ENCODE results near the gene NAXE.
"Not testable (repeated sequence)": the region's sequence is repeated elsewhere in the genome, so short reads cannot be mapped to it uniquely, and the experiment has no call there.

The NAXE gene

GRCh38 chr1:156627313-156627880 is 35.8 kb downstream of the NAXE start:
- Histone ChIP-seq H3K36me3 (ENCODE audit: insufficient read depth, low read length) (no peaks in the 10 kb centered on the region), H4K20me1 (ENCODE audit: insufficient read depth, low read length) (no peaks in the 10 kb centered on the region), H3K79me2 (ENCODE audit: insufficient read depth, low read length) (no peaks in the 10 kb centered on the region), H3K9me3 (ENCODE audit: insufficient read depth, low read length, severe bottlenecking) (no peaks in the 10 kb centered on the region), H3K27me3 (ENCODE audit: insufficient read depth, low read length, poor library complexity) (no peaks in the 10 kb centered on the region), H3K4me3 (ENCODE audit: low read depth in 1 of 2, low read length in 2 of 2) (no peak overlapping the region), H3K4me1 (ENCODE audit: insufficient read depth, low read length) (no peaks in the 10 kb centered on the region), H3K4me2 (ENCODE audit: insufficient read depth, low read length) (no peak overlapping the region), H3K9ac (ENCODE audit: low read depth, low read length) (no peak overlapping the region), H2AFZ (ENCODE audit: low read depth, low read length) (no peak overlapping the region), H3K27ac (ENCODE audit: low read length) (no peak overlapping the region)
- ATAC-seq (ENCODE audit: insufficient read depth, low read depth): peak; percentile 70
- peak; percentile 83 for TF ChIP-seq CTCF (IDR thresholded peaks at IDR 0.05; ENCODE audit: borderline replicate concordance, extremely low read depth, low read length, poor library complexity, severe bottlenecking)
- TF ChIP-seq EZH2 (IDR thresholded peaks at IDR 0.05; ENCODE audit: borderline replicate concordance, low read depth, low read length, severe bottlenecking): no peak
- peak; percentile 50 for DNase-seq

- no peak for ATAC-seq (ENCODE audit: insufficient read depth, low read depth)
- no peaks in the 10 kb centered on the region for H3K36me3 ChIP-seq (ENCODE audit: insufficient read depth, low read length)
Measured at GRCh38 chr1:156629823-156630449, 38.4 kb downstream of the NAXE start.

GRCh38 chr1:156631152-156631551 is 39.6 kb downstream of the NAXE start:
- H3K9me3 ChIP-seq (ENCODE audit: insufficient read depth, low read length, severe bottlenecking); H3K9ac ChIP-seq (ENCODE audit: low read depth, low read length); H3K4me1 ChIP-seq (ENCODE audit: insufficient read depth, low read length); H3K4me2 ChIP-seq (ENCODE audit: insufficient read depth, low read length); H3K36me3 ChIP-seq (ENCODE audit: insufficient read depth, low read length); H3K27ac ChIP-seq (ENCODE audit: low read length); ATAC-seq (ENCODE audit: insufficient read depth, low read depth); H3K79me2 ChIP-seq (ENCODE audit: insufficient read depth, low read length); H3K4me3 ChIP-seq (ENCODE audit: low read depth in 1 of 2, low read length in 2 of 2); H4K20me1 ChIP-seq (ENCODE audit: insufficient read depth, low read length); H2AFZ ChIP-seq (ENCODE audit: low read depth, low read length): not testable (repeated sequence)
- H3K27me3 ChIP-seq (ENCODE audit: insufficient read depth, low read length, poor library complexity): peaks cover 11% of the 10 kb centered on the region
- TF ChIP-seq CTCF (IDR thresholded peaks at IDR 0.05; ENCODE audit: borderline replicate concordance, extremely low read depth, low read length, poor library complexity, severe bottlenecking): peak; percentile 13
- DNase-seq: peak; percentile 23

More at GRCh38 chr1:156629823-156630449, 38.4 kb downstream of the NAXE start:
- Histone ChIP-seq H3K4me2 (ENCODE audit: insufficient read depth, low read length) (no peak overlapping the region), H3K9ac (ENCODE audit: low read depth, low read length) (no peak overlapping the region), H3K4me1 (ENCODE audit: insufficient read depth, low read length) (no peaks in the 10 kb centered on the region), H3K4me3 (ENCODE audit: low read depth in 1 of 2, low read length in 2 of 2) (no peak overlapping the region), H3K27ac (ENCODE audit: low read length) (no peak overlapping the region), H4K20me1 (ENCODE audit: insufficient read depth, low read length) (no peaks in the 10 kb centered on the region), H3K27me3 (ENCODE audit: insufficient read depth, low read length, poor library complexity) (peaks cover 6% of the 10 kb centered on the region), H2AFZ (ENCODE audit: low read depth, low read length) (no peak overlapping the region), H3K79me2 (ENCODE audit: insufficient read depth, low read length) (no peaks in the 10 kb centered on the region), H3K9me3 (ENCODE audit: insufficient read depth, low read length, severe bottlenecking) (no peaks in the 10 kb centered on the region)
- TF ChIP-seq CTCF (IDR thresholded peaks at IDR 0.05; ENCODE audit: borderline replicate concordance, extremely low read depth, low read length, poor library complexity, severe bottlenecking): no peak
- no peak for TF ChIP-seq EZH2 (IDR thresholded peaks at IDR 0.05; ENCODE audit: borderline replicate concordance, low read depth, low read length, severe bottlenecking)
- DNase-seq: no peak
